Progenitor cell of endocrine pancreas (in vitro differentiated cells): ENCODE measurements around the gene MEGF8. TPM values are rescaled to one million over a fixed set of nuclear protein-coding genes. Genes with fewer than 3 reads are reported as not detected.
"Not testable (repeated sequence)": the region's sequence is repeated elsewhere in the genome, so short reads cannot be mapped to it uniquely, and the experiment has no call there.

Source experiments
- DNase-seq: peaks from one replicate; pipeline ENCODE4 v3.0.0; 2021; ENCODE audit warnings: low spot score; ENCODE audit not compliant: unreplicated experiment
- H3K27ac Mint-ChIP-seq: 2 replicates; pipeline ENCODE4 v1.8.0; 2021; ENCODE audit warnings: mild to moderate bottlenecking, moderate library complexity, mixed read lengths
- H3K27me3 Mint-ChIP-seq: 2 replicates; pipeline ENCODE4 v1.8.0; 2021; ENCODE audit warnings: mixed read lengths
- H3K36me3 Mint-ChIP-seq: 2 replicates; pipeline ENCODE4 v1.8.0; 2022; ENCODE audit warnings: mixed read lengths; ENCODE audit not compliant: insufficient read depth
- H3K4me1 Mint-ChIP-seq: 2 replicates; pipeline ENCODE4 v1.8.0; 2021; ENCODE audit warnings: low read depth, mixed read lengths
- H3K4me3 Mint-ChIP-seq: 2 replicates; pipeline ENCODE4 v1.8.0; 2021; ENCODE audit warnings: low read depth, mild to moderate bottlenecking, moderate library complexity, mixed read lengths
- H3K9me3 Mint-ChIP-seq: 2 replicates; pipeline ENCODE4 v1.8.0; 2021; ENCODE audit warnings: low read depth, mixed read lengths
- total RNA-seq: library from RNA; stranded (reverse); gene quantifications from 2 replicates; pipeline ENCODE4 v1.2.1, GENCODE V29; 2021
- TF ChIP-seq, protein P1 (sequence below): fragments of 200-600 bp; sonication (generic); IDR thresholded peaks from one replicate; pipeline ENCODE4 v1.5.0; 2021; ENCODE audit warnings: antibody characterized with exemption, mild to moderate bottlenecking; ENCODE audit not compliant: unreplicated experiment

The MEGF8 gene
- total RNA-seq, 1 donor from 2014 or later, result 61.7 TPM

DNA sequence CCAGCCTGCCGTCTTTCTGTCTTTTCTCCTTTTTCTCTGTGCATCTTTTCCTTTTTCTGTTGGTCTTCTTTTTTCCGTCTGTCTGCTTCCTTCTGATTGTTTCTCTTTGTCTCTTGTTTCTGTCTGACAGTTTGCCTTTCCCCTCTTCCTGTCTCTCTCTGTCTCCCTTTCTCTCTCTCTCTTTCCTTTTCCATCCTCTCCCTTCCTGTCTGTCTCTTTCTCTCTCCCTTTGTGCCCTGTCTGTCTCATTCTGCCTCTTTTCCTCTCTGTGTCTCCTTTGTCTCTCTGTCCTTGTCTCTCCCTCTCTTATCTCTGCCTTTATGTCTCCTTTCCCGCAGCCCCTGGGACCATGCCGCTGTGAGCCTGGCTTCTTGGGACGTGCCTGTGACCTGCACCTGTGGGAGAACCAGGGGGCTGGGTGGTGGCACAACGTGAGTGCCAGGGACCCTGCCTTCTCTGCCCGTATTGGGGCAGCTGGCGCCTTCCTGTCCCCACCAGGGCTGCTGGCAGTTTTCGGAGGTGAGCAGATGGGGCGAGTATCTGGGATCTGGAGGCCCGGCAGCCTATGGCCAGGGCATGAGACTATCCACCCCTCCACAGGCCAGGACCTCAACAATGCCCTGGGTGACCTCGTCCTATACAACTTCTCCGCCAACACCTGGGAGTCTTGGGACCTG is 9.4 kb downstream of the MEGF8 start:
- TF ChIP-seq, protein P1, sequence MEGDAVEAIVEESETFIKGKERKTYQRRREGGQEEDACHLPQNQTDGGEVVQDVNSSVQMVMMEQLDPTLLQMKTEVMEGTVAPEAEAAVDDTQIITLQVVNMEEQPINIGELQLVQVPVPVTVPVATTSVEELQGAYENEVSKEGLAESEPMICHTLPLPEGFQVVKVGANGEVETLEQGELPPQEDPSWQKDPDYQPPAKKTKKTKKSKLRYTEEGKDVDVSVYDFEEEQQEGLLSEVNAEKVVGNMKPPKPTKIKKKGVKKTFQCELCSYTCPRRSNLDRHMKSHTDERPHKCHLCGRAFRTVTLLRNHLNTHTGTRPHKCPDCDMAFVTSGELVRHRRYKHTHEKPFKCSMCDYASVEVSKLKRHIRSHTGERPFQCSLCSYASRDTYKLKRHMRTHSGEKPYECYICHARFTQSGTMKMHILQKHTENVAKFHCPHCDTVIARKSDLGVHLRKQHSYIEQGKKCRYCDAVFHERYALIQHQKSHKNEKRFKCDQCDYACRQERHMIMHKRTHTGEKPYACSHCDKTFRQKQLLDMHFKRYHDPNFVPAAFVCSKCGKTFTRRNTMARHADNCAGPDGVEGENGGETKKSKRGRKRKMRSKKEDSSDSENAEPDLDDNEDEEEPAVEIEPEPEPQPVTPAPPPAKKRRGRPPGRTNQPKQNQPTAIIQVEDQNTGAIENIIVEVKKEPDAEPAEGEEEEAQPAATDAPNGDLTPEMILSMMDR, result no peak
- no peak for DNase-seq
- H3K36me3 Mint-ChIP-seq, result peaks cover 8% of the 10 kb centered on the region
- H3K4me3 Mint-ChIP-seq, result no peak overlapping the region
- no peak overlapping the region for H3K27ac Mint-ChIP-seq
- H3K4me1 Mint-ChIP-seq, result no peaks in the 10 kb centered on the region
- no peaks in the 10 kb centered on the region for H3K9me3 Mint-ChIP-seq
- H3K27me3 Mint-ChIP-seq, result no peaks in the 10 kb centered on the region

DNA sequence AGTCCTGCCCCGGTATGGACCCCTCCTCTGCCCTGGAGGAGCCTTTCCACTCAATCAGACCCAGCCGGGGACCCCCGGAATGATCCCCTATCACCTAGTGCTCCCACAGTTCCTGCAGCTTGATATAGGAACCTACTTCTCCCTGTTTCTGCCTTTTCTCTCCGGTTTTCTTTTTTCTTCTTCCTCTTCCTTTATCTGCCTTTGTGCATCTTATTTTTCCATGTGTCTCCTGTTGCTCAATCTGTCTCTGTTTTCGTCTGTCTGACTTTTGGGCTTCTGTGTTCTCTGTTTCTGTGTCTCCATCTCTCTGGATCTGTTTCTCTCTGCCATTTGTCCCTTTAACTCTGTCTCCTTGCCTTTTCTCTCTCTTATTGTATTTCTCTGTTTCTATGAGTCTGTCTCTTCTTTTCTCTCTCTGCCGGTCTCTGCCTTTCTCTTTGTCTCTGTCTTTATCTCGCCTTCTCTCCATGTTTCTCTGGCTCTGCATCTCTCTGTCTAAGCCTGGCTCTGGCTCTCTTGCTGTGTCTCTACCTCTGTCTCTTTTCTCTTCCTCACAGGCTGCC is 10.0 kb downstream of the MEGF8 start:
- H3K4me1 Mint-ChIP-seq, result no peaks in the 10 kb centered on the region
- no peak overlapping the region for H3K4me3 Mint-ChIP-seq
- peaks cover 8% of the 10 kb centered on the region for H3K36me3 Mint-ChIP-seq
- H3K27ac Mint-ChIP-seq, result no peak overlapping the region
- no peak for DNase-seq
- no peaks in the 10 kb centered on the region for H3K27me3 Mint-ChIP-seq
- TF ChIP-seq, protein P1, result no peak
- H3K9me3 Mint-ChIP-seq, result no peaks in the 10 kb centered on the region

DNA sequence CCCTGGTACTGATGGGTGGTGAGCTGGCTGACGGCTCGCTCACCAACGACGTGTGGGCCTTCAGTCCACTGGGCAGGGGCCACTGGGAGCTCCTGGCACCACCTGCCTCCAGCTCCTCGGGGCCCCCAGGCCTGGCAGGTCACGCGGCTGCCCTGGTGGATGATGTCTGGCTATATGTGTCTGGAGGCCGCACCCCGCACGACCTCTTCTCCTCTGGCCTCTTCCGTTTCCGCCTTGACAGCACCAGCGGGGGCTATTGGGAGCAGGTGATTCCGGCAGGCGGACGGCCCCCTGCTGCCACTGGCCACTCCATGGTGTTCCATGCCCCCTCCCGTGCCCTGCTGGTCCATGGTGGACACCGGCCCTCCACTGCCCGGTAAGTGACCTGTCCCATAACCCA is 10.5 kb downstream of the MEGF8 start:
- DNase-seq, result no peak
- Mint-ChIP-seq H3K4me1 (no peaks in the 10 kb centered on the region), H3K9me3 (no peaks in the 10 kb centered on the region), H3K27ac (no peak overlapping the region), H3K36me3 (peaks cover 8% of the 10 kb centered on the region), H3K4me3 (no peak overlapping the region), H3K27me3 (no peaks in the 10 kb centered on the region)
- TF ChIP-seq, protein P1, result no peak

DNA sequence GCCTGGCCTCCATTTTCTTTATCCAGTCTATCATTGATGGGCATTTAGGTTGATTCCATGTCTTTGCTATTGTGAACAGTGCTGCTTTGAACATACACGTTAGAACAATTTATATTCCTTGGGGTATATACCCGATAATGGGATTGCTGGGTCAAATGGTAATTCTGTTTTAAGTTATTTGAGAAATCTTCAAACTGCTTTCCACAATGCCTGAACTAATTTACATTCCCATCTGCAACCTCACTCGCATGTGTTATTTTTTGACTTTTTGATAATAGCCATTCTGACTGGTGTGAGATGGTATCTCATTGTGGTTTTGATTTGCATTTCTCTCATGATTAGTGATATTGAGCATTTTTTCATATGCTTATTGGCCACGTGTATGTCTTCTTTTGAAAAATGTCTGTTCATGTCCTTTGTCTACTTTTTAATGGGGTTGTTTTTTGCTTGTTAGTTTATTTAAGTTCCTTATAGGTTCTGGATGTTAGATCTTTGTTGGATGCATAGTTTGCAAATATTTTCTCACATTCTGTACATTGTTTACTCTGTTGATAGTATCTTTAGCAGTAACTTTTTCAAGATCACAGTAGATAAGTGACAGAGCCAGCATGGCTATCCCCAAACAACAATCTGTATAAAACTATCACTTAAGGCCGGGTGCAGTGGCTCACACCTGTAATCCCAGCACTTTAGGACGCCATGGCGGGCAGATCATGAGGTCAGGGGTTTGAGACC is 13.9 kb downstream of the MEGF8 start:
- peaks cover 10% of the 10 kb centered on the region for H3K36me3 Mint-ChIP-seq
- H3K9me3 Mint-ChIP-seq, H3K4me1 Mint-ChIP-seq, H3K4me3 Mint-ChIP-seq, H3K27me3 Mint-ChIP-seq, DNase-seq: not testable (repeated sequence)
- peak overlapping the region; percentile 46 for H3K27ac Mint-ChIP-seq

DNA sequence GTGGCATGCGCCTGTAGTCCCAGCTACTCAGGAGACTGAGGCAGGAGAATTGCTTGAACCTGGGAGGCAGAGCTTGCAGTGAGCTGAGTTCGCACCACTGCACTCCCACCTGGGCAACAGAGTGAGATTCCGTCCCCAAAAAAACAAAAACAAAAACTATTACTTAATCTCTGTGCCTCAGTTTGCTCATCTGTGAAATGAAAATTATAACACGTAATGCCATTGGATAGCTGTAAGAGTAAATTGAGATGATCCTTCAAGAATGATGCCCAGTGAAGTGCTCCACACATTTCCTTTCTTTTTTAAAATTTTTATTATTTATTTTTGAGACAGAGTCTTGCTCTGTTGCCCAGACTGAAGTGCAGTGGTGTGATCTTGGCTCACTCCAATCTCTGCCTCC is 14.5 kb downstream of the MEGF8 start:
- DNase-seq, H3K4me1 Mint-ChIP-seq, H3K9me3 Mint-ChIP-seq, H3K27me3 Mint-ChIP-seq, H3K4me3 Mint-ChIP-seq, H3K27ac Mint-ChIP-seq: not testable (repeated sequence)
- H3K36me3 Mint-ChIP-seq, result peaks cover 14% of the 10 kb centered on the region

DNA sequence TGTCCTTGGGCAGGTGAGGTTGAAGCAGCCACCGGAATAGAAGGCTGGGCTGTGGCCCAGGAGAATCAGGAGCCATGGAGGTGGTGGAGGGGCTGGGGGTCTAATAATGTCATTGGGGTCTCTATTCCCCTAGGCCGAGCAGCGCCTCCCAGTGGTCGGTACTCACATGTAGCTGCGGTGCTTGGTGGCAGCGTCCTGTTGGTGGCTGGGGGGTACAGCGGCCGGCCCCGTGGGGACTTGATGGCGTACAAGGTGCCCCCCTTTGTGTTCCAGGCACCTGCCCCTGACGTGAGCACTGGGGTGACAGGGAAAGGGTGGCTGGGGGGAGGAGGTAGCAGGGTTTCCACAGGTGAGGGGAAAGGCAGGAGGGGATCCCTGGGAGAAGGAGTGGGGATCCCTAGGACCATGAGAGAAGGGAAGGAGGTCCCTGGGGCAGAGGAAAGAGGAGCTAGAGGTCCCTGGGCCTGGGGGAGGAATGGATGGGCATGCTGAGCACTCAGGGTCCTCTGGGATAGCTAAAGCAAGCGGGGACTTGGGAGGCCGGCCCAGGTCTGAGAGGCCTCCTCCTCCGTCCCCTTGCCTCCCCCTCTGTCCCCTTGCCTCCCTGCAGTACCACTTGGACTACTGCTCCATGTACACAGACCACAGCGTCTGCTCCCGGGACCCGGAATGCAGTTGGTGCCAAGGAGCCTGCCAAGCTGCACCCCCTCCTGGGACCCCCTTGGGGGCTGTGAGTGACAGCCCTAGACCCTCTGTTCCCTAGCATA is 18.1 kb downstream of the MEGF8 start:
- Mint-ChIP-seq H3K27me3 (no peaks in the 10 kb centered on the region), H3K4me1 (no peaks in the 10 kb centered on the region), H3K27ac (no peak overlapping the region), H3K36me3 (peaks cover 18% of the 10 kb centered on the region), H3K4me3 (no peak overlapping the region), H3K9me3 (no peaks in the 10 kb centered on the region)
- DNase-seq, result no peak
- TF ChIP-seq, protein P1, result peak; percentile 20
